Osteocyte (in vitro differentiated cells): ENCODE measurements around the gene KLK7. TPM values are rescaled to one million over a fixed set of nuclear protein-coding genes. Genes with fewer than 3 reads are reported as not detected.

Source experiments
- DNase-seq: peaks from one replicate; pipeline ENCODE4 v3.0.0; 2021; ENCODE audit warnings: mixed read lengths; ENCODE audit not compliant: unreplicated experiment; ENCODE audit errors: extremely low spot score
- H3K27ac Mint-ChIP-seq: one replicate; pipeline ENCODE4 v1.8.0; 2021; ENCODE audit warnings: mild to moderate bottlenecking, mixed read lengths; ENCODE audit not compliant: unreplicated experiment
- H3K27me3 Mint-ChIP-seq: one replicate; pipeline ENCODE4 v1.8.0; 2021; ENCODE audit warnings: mixed read lengths; ENCODE audit not compliant: unreplicated experiment
- H3K36me3 Mint-ChIP-seq: one replicate; pipeline ENCODE4 v1.8.0; 2021; ENCODE audit warnings: mixed read lengths; ENCODE audit not compliant: unreplicated experiment
- H3K4me1 Mint-ChIP-seq: one replicate; pipeline ENCODE4 v1.8.0; 2021; ENCODE audit warnings: mixed read lengths; ENCODE audit not compliant: unreplicated experiment
- H3K4me3 Mint-ChIP-seq: one replicate; pipeline ENCODE4 v1.8.0; 2021; ENCODE audit warnings: mild to moderate bottlenecking, moderate library complexity, mixed read lengths; ENCODE audit not compliant: unreplicated experiment
- H3K9me3 Mint-ChIP-seq: one replicate; pipeline ENCODE4 v1.8.0; 2021; ENCODE audit warnings: mixed read lengths; ENCODE audit not compliant: unreplicated experiment
- total RNA-seq: library from RNA; stranded (reverse); gene quantifications from 2 replicates; pipeline ENCODE4 v1.2.1, GENCODE V29; 2021
- TF ChIP-seq, protein P1 (sequence below): fragments of 200-600 bp; sonication (generic); IDR thresholded peaks from 2 replicates; pipeline ENCODE4 v1.5.0; 2021; ENCODE audit warnings: antibody characterized with exemption, mild to moderate bottlenecking, moderate library complexity

Gene KLK7
- total RNA-seq, 1 donor from 2014 or later: not detected

DNA sequence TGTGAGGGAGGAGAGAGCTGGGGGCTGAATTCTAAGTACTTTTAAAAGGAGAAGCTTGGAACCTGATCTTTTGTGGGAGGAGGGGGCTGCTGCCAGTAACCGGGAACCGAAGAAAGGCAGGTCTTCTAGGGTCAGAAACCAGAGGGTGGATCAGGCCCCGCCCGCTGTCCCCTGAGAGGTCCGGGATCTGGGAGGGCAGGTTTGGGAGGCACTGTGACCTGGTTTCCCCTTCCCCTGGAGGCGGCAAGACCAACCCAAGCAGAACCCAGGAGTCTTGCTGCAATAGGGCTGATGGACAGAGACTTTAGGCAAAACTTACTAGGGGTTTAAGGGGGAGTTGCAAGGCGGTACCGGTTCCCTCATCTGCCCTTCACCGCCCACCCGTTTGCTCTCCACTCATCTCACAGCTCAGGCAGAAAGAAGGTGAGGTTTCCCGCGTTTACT lies 18.4 kb upstream of the KLK7 start:
- Mint-ChIP-seq H3K27ac (no peak overlapping the region), H3K9me3 (peaks cover 5% of the 10 kb centered on the region), H3K36me3 (no peaks in the 10 kb centered on the region), H3K4me1 (no peaks in the 10 kb centered on the region), H3K4me3 (no peak overlapping the region), H3K27me3 (no peaks in the 10 kb centered on the region)
- TF ChIP-seq, protein P1, sequence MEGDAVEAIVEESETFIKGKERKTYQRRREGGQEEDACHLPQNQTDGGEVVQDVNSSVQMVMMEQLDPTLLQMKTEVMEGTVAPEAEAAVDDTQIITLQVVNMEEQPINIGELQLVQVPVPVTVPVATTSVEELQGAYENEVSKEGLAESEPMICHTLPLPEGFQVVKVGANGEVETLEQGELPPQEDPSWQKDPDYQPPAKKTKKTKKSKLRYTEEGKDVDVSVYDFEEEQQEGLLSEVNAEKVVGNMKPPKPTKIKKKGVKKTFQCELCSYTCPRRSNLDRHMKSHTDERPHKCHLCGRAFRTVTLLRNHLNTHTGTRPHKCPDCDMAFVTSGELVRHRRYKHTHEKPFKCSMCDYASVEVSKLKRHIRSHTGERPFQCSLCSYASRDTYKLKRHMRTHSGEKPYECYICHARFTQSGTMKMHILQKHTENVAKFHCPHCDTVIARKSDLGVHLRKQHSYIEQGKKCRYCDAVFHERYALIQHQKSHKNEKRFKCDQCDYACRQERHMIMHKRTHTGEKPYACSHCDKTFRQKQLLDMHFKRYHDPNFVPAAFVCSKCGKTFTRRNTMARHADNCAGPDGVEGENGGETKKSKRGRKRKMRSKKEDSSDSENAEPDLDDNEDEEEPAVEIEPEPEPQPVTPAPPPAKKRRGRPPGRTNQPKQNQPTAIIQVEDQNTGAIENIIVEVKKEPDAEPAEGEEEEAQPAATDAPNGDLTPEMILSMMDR: no peak
- no peak for DNase-seq

DNA sequence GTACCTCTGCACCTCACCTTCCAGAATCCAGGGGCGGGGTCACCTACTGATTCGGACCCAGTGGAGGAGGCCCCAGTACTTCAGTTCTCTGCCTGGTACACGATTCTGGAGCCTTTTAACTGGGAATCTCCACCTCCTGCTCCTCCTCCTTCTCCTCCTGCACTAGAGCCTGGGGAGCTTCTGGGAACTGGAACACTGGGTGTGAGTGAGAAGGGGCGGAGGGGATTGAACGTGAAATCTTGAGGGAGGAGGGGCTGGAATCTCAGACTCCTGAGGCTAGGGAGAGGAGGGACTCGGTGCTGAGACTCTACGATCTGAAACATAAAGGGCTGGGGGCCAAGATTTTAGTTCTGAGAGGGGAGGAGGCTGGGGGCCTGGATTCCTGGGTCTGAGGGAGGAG lies 17.8 kb upstream of the KLK7 start, which contains the start of gene KLK8:
Gene KLK8 (minus strand): TSS at position 90 of the 400 bp plus-strand sequence. CDS start 437 bp downstream, outside the sequence.
- no peaks in the 10 kb centered on the region for H3K27me3 Mint-ChIP-seq
- H3K36me3 Mint-ChIP-seq: no peaks in the 10 kb centered on the region
- H3K9me3 Mint-ChIP-seq: peaks cover 5% of the 10 kb centered on the region
- DNase-seq: no peak
- H3K4me1 Mint-ChIP-seq: no peaks in the 10 kb centered on the region
- no peak within 1 kb of the TSS for H3K4me3 Mint-ChIP-seq
- H3K27ac Mint-ChIP-seq: no peak within 1 kb of the TSS
- TF ChIP-seq, protein P1: no peak

DNA sequence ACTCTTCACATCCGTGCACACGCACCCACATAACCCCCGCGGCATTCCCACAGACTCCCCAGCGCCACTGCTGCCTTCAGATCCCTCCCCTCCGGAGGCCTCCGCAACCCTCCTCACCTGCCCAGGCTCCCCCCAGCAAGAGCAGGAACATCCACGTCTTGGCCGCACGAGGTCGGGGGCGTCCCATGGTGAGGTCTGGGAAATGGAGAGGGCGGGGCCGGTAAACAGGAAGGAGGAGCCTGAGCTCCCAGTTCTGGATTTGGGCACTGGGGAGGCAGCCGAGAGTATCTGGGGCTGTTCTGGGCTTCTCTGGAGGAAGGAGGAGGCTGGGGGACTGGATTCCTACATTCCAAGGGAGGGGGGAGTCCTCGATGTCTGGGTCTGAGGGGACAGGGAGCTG lies 17.3 kb upstream of the KLK7 start:
- no peak overlapping the region for H3K27ac Mint-ChIP-seq
- H3K36me3 Mint-ChIP-seq: no peaks in the 10 kb centered on the region
- TF ChIP-seq, protein P1: no peak
- H3K27me3 Mint-ChIP-seq: no peaks in the 10 kb centered on the region
- H3K4me3 Mint-ChIP-seq: no peak overlapping the region
- DNase-seq: no peak
- H3K4me1 Mint-ChIP-seq: no peaks in the 10 kb centered on the region
- peaks cover 5% of the 10 kb centered on the region for H3K9me3 Mint-ChIP-seq

DNA sequence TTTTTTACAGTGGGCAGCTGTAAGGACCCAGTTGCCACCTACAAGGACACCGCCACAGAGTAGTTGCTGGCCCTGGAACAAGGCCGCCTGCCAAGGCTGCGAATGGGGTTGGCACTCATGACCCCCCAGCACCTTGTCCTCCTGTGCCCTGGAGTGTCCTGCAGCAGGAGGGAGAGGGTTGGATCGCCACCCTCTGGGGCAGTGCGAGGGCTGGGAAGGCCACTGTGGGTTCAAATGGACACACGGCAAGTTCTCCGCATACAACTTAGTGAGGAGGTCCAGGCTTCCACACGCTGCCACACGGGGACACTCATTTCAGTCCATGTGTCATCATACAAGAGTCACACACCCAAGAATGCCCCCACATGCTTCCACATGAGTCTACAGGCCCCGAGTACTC lies 16.7 kb upstream of the KLK7 start:
- no peak for DNase-seq
- Mint-ChIP-seq H3K36me3 (no peaks in the 10 kb centered on the region), H3K9me3 (peaks cover 5% of the 10 kb centered on the region), H3K27me3 (no peaks in the 10 kb centered on the region), H3K4me3 (no peak overlapping the region), H3K27ac (no peak overlapping the region), H3K4me1 (no peaks in the 10 kb centered on the region)
- TF ChIP-seq, protein P1: no peak

DNA sequence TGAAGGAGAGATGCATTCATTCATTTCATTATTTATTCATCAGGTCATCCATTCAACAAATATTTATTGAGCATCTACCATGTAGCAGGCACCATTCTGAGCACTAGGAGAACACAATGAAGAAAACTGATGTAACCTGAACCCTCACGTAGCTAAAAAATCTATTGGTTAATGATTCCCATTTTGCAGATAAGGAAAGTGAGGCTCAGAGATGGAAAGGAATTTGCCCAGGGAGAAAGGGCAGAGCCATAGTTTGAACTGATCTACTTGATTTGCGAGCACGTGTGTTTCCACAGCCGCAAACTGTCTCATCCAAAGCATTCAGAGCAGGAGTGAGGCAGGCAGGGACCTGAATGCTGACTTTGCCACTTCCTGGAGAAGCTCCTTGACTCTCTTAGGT lies 15.0 kb upstream of the KLK7 start:
- H3K27ac Mint-ChIP-seq: no peak overlapping the region
- H3K4me3 Mint-ChIP-seq: no peak overlapping the region
- no peaks in the 10 kb centered on the region for H3K4me1 Mint-ChIP-seq
- no peaks in the 10 kb centered on the region for H3K27me3 Mint-ChIP-seq
- peaks cover 9% of the 10 kb centered on the region for H3K9me3 Mint-ChIP-seq
- TF ChIP-seq, protein P1: no peak
- no peaks in the 10 kb centered on the region for H3K36me3 Mint-ChIP-seq
- no peak for DNase-seq
